GM23248 (cell line): Measurements from ENCODE around the gene SFXN2. TPM values are rescaled to one million over a fixed set of nuclear protein-coding genes. Genes with fewer than 3 reads are reported as not detected.

ENCODE experiments used
- DNase-seq: peaks from one replicate; pipeline ENCODE4 v3.0.0-alpha.2; 2015
- H2AFZ ChIP-seq: fragments of 200-600 bp; sonication (generic); 2 replicates; pipeline ENCODE4 v1.6.1; 2016; ENCODE audit warnings: antibody characterized with exemption
- H3F3A ChIP-seq: fragments of 200-600 bp; sonication (generic); 2 replicates; pipeline ENCODE4 v1.6.1; 2016; ENCODE audit warnings: mild to moderate bottlenecking, antibody characterized with exemption, mixed run types; ENCODE audit not compliant: insufficient read depth
- H3K27ac ChIP-seq: fragments of 200-600 bp; sonication (generic); 2 replicates; pipeline ENCODE4 v1.5.1; 2016; ENCODE audit warnings: mild to moderate bottlenecking
- H3K27me3 ChIP-seq: fragments of 200-600 bp; sonication (generic); replicated peaks from 2 replicates; pipeline ENCODE4 v1.6.1; 2016; ENCODE audit warnings: mild to moderate bottlenecking; ENCODE audit not compliant: insufficient read depth
- H3K36me3 ChIP-seq: fragments of 200-600 bp; sonication (generic); 2 replicates; pipeline ENCODE4 v1.6.1; 2016; ENCODE audit warnings: low read depth, mild to moderate bottlenecking
- H3K4me1 ChIP-seq: fragments of 200-600 bp; sonication (generic); 2 replicates; pipeline ENCODE4 v1.6.1; 2016; ENCODE audit warnings: mild to moderate bottlenecking; ENCODE audit not compliant: insufficient read depth
- H3K4me2 ChIP-seq: fragments of 200-600 bp; sonication (generic); one replicate; pipeline ENCODE4 v1.6.1; 2016; ENCODE audit warnings: mild to moderate bottlenecking; ENCODE audit not compliant: unreplicated experiment
- H3K4me3 ChIP-seq: fragments of 200-600 bp; sonication (generic); 2 replicates; pipeline ENCODE4 v1.5.1; 2016; ENCODE audit warnings: mild to moderate bottlenecking
- H3K79me2 ChIP-seq: fragments of 200-600 bp; sonication (generic); 2 replicates; pipeline ENCODE4 v1.6.1; 2016; ENCODE audit warnings: mild to moderate bottlenecking; ENCODE audit not compliant: insufficient read depth
- H3K9ac ChIP-seq: fragments of 200-600 bp; sonication (generic); 2 replicates; pipeline ENCODE4 v1.6.1; 2016; ENCODE audit warnings: mild to moderate bottlenecking
- H3K9me2 ChIP-seq: fragments of 200-600 bp; sonication (generic); 2 replicates; pipeline ENCODE4 v1.6.1; 2016; ENCODE audit warnings: mixed run types, mild to moderate bottlenecking, moderate library complexity; ENCODE audit not compliant: insufficient read depth
- H3K9me3 ChIP-seq: fragments of 200-600 bp; sonication (generic); one replicate; pipeline ENCODE4 v1.6.1; 2017; ENCODE audit warnings: low read depth
- H4K20me1 ChIP-seq: fragments of 200-600 bp; sonication (generic); 2 replicates; pipeline ENCODE4 v1.6.0; 2016; ENCODE audit not compliant: insufficient read depth
- EZH2 ChIP-seq: fragments of 200-600 bp; sonication (generic); IDR thresholded peaks from 2 replicates; pipeline ENCODE4 v1.6.1; 2018; ENCODE audit warnings: antibody characterized with exemption, mild to moderate bottlenecking; ENCODE audit not compliant: insufficient read depth, poor library complexity, severe bottlenecking
- EZH2phosphoT487 ChIP-seq: fragments of 200-600 bp; sonication (generic); IDR thresholded peaks from 2 replicates; pipeline ENCODE4 v1.6.1; 2018; ENCODE audit warnings: antibody characterized with exemption, moderate library complexity, mild to moderate bottlenecking, low read depth; ENCODE audit not compliant: insufficient read depth
- WGBS, 2 experiments: methylation state at CpG; one replicate each; pipeline ENCODE4 v1.1.6; 2015 to 2017; ENCODE audit warnings: low lambda C conversion rate in 2 of 2, low coverage in 1 of 2; ENCODE audit errors: missing lambda C conversion rate in 2 of 2; 5-methylcytosine and 5-hydroxymethylcytosine counted together
- in situ Hi-C: fragments of 300-500 bp; cut with MboI; formaldehyde crosslinking; loops from 2 replicates; pipeline ENCODE4 v1.15.0; 2020
- polyA plus RNA-seq: library from polyadenylated mRNA; unstranded; fragments of >200 nt; fragmentation: Nextera tagmentation; extraction: Ambion mirVana; gene quantifications from 2 replicates; pipeline ENCODE4 v1.2.1, GENCODE V29; 2016
- total RNA-seq: library from RNA; depleted of rRNA; stranded (reverse); fragments of >200 nt; shearing (Covaris generic); gene quantifications from 2 replicates; pipeline ENCODE4 v1.2.3, GENCODE V29; 2014

SFXN2 gene
- total and polyA plus RNA-seq, 2 experiments from 2014 or later: 1.1 to 1.7 TPM

DNA sequence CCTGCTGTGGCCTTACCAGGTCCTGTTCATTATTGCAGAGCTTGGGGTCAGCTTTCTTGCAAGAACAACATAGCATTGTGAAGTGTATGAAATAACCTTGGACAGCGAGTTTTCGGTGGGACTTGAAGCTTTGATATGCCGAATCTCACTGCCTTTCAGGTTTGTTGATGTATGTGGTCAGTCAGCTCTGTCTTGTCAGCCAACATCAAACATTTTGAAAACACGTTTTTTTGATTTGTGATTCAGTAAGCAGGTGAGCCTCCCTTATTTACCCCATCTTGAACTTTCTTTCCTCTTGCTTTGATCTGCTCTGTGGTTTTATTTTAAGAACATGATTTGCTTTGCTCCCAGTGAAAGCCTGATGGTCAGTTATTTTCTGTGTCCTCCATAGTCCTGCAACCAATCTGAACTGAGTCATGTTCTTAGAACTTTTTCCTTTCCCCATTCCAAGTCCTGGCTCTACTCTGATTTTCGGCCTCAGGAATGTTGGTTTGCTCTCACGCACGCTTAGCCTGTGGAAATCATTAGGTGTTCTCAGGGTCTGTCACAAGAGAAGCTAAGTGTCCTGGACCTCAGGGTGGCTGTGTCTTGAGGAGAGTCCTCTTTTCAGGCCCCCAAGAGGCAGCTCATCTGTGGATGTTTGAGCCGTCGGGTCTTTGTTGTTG, 38.0 kb downstream of the SFXN2 start:
- no peak overlapping the region for H2AFZ ChIP-seq
- peaks cover 37% of the 10 kb centered on the region for H3F3A ChIP-seq
- peaks cover 86% of the 10 kb centered on the region for H3K79me2 ChIP-seq
- H3K27ac ChIP-seq: peak overlapping the region; percentile 97
- peak overlapping the region; percentile 44 for H3K4me3 ChIP-seq
- no peaks in the 10 kb centered on the region for H3K27me3 ChIP-seq
- H3K36me3 ChIP-seq: no peaks in the 10 kb centered on the region
- no peaks in the 10 kb centered on the region for H3K9me2 ChIP-seq
- H3K9me3 ChIP-seq: no peaks in the 10 kb centered on the region
- no peak for TF ChIP-seq EZH2phosphoT487
- TF ChIP-seq EZH2: no peak
- 44 to 47% methylated on average over 9 of the region's 9 CpGs for WGBS, 2 experiments
- peak overlapping the region; percentile 80 for H3K9ac ChIP-seq
- peaks cover 33% of the 10 kb centered on the region for H3K4me1 ChIP-seq
- no peaks in the 10 kb centered on the region for H4K20me1 ChIP-seq
- DNase-seq: peak; percentile 96
- in situ Hi-C loops: no loop called here
- peak overlapping the region; percentile 84 for H3K4me2 ChIP-seq

DNA sequence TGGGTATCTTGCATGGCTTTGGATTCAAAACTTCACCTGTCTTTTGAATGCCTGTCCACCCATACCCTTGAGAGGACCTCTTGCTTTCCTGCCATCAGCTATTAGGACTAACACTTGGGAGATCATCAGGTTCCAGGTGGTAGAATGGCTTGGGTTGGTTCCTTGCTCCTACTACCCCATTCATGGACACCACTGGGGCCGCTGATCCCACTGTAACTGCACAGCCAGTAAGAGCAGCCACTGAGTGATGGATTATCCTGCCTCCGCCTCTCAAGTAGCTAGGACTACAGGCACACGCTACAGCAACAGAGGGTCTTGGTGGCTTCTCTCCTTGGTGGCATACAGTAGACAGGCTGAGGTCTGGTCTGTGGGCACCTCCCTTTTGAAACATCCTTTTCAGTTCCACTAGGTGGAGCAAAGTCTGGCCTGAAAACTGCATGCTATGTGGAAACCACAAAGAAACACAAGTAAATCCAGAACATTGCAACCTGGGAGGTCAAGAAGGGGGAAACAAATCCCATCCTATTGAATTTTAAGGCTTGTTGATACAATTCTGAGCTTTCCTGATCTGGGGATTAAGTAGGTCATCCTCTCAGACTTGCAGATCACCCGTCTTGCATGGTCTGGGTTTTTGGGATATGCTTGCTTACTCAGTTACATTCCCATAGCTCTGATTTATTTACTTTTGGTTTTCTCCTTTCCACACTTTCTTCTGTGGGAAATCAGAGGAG, 38.7 kb downstream of the SFXN2 start:
- Histone ChIP-seq H3K27me3 (no peaks in the 10 kb centered on the region), H3K4me3 (peak overlapping the region; percentile 44), H3K9ac (peak overlapping the region; percentile 80), H3K9me2 (no peaks in the 10 kb centered on the region), H3F3A (peaks cover 37% of the 10 kb centered on the region), H3K4me1 (peaks cover 33% of the 10 kb centered on the region), H4K20me1 (no peaks in the 10 kb centered on the region), H3K4me2 (peak overlapping the region; percentile 84), H3K79me2 (peaks cover 86% of the 10 kb centered on the region), H2AFZ (no peak overlapping the region), H3K36me3 (no peaks in the 10 kb centered on the region), H3K9me3 (no peaks in the 10 kb centered on the region), H3K27ac (peak overlapping the region; percentile 97)
- in situ Hi-C loops: no loop called here
- no peak for TF ChIP-seq EZH2
- TF ChIP-seq EZH2phosphoT487: 0 out of 2 replicates have a peak, but pooled peaks have one; percentile 42
- DNase-seq: peak; percentile 86
- WGBS, 2 experiments: 39 to 42% methylated on average over 4 of the region's 4 CpGs

DNA sequence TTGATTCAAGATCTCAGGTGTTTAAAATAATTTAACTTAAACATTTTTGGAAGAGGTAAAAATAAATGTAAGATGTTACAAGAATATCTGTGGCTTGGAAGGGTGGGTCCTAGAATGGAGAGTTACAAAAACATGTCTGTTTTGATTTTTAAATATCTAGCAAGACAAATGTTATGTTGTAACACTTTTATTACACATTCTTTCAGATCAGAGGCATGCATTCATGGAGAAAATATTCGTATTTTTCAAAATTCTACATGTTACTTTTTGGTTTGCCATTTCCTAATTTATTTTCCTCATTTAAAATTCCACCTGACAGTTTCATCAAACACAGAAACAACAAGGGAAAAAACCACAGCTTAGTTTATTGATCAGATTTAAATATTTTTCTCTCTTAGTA, 39.3 kb downstream of the SFXN2 start:
- no peaks in the 10 kb centered on the region for H3K9me2 ChIP-seq
- H2AFZ ChIP-seq: no peak overlapping the region
- H4K20me1 ChIP-seq: peaks cover 3% of the 10 kb centered on the region; the same call in 1 of the 2 replicates
- 0 to 4% methylated on average over 1 of the region's 1 CpG for WGBS, 2 experiments
- peak overlapping the region; percentile 44; the same call in 1 of the 2 replicates for H3K4me3 ChIP-seq
- H3K4me2 ChIP-seq: peak overlapping the region; percentile 84
- peak; percentile 60 for DNase-seq
- peaks cover 37% of the 10 kb centered on the region for H3F3A ChIP-seq
- peaks cover 37% of the 10 kb centered on the region for H3K4me1 ChIP-seq
- peak overlapping the region; percentile 80 for H3K9ac ChIP-seq
- H3K9me3 ChIP-seq: no peaks in the 10 kb centered on the region
- H3K27ac ChIP-seq: peak overlapping the region; percentile 97
- no peaks in the 10 kb centered on the region for H3K27me3 ChIP-seq
- in situ Hi-C loops: no loop called here
- TF ChIP-seq EZH2phosphoT487 (no peak), EZH2 (no peak)
- no peaks in the 10 kb centered on the region for H3K36me3 ChIP-seq
- H3K79me2 ChIP-seq: peaks cover 86% of the 10 kb centered on the region

DNA sequence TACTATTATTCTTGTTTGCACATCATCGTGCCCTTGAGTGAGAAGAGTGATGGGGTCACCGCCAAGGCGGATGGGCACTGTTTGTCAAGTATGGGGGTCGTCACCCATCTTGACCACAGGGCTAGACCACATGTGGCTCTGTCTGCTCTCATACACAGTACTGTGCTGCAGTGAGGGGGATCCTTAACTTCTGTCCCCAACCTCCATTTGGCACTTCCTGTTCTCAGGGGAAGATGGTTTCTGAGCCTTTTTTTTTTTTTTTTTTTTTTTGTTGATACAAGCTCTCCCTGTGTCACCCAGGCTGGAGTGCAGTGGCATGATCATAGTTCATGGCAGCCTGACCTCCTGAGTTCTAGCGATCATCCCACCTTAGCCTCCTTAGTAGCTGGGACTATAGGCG, 42.9 kb downstream of the SFXN2 start:
- Histone ChIP-seq H3K79me2 (peaks cover 86% of the 10 kb centered on the region), H3F3A (peaks cover 26% of the 10 kb centered on the region), H4K20me1 (peaks cover 4% of the 10 kb centered on the region; the same call in 1 of the 2 replicates), H3K4me1 (peaks cover 34% of the 10 kb centered on the region), H3K9ac (no peak overlapping the region), H3K9me3 (no peaks in the 10 kb centered on the region), H3K27ac (no peak overlapping the region), H3K4me2 (no peak overlapping the region), H3K9me2 (no peaks in the 10 kb centered on the region), H3K27me3 (no peaks in the 10 kb centered on the region), H3K4me3 (no peak overlapping the region), H3K36me3 (no peaks in the 10 kb centered on the region), H2AFZ (no peak overlapping the region)
- WGBS, 2 experiments: 96 to 98% methylated on average over 6 of the region's 6 CpGs
- TF ChIP-seq EZH2phosphoT487 (no peak), EZH2 (no peak)
- in situ Hi-C loops: no loop called here
- no peak for DNase-seq
